ENCODE results near the gene SATB2.

Gene SATB2

DNA sequence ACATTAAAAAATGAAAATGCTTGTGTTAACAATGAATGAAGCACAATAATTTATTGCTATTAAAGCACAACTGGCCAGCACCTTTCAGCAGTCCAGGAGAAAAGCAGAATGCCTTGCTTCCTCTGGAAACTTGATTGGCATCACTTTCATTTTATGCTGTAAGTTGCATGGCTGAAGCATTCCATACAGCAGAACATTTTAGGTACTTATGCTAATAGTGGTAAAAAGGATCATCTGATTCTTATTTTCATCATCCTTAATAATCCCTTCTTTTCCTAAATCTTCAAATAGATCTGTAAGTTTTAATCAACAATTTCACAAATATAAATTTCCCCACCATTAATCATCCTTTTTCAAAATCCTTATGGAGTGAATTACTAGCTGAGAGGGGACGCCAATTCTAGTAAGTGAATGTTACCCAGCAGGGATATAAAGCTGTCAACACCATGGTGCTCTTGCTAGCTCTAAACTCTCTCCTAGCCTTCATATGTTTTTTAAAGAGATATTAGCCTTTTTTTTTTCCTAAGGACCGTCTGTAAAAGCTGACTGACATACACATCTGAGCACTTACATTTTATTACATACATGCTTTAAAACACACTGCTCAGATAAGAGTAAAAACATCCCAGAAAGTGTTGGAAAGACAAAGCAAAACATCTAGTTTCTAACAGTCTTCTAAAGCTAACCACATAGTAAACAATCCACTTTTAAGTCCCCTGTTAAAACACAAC lies 5.3 kb downstream of the SATB2 start (continued):
- TF ChIP-seq ZIC2 (tag by site-specific recombination; IDR thresholded peaks at IDR 0.05) (peak; percentile 53; the same call in 1 of the 2 replicates), ZNF138 (tag by site-specific recombination; IDR thresholded peaks at IDR 0.05; ENCODE audit: borderline replicate concordance) (no peak), ZNF394 (tag by site-specific recombination; IDR thresholded peaks at IDR 0.05; ENCODE audit: borderline replicate concordance) (no peak), ZNF155 (tag by site-specific recombination; IDR thresholded peaks at IDR 0.05) (no peak), ZNF777 (tag by site-specific recombination; IDR thresholded peaks at IDR 0.05; ENCODE audit: borderline replicate concordance) (no peak), ZBTB7A (tag by site-specific recombination; IDR thresholded peaks at IDR 0.05; ENCODE audit: low read depth) (no peak), MYNN (tag by site-specific recombination; IDR thresholded peaks at IDR 0.05; ENCODE audit: borderline replicate concordance) (no peak), ZSCAN23 (tag by site-specific recombination; IDR thresholded peaks at IDR 0.05) (no peak), RBAK (tag by site-specific recombination; IDR thresholded peaks at IDR 0.05) (no peak), HOXA7 (CRISPR knock-in tag; IDR thresholded peaks at IDR 0.05; ENCODE audit: borderline replicate concordance) (no peak), ZNF19 (tag by site-specific recombination; IDR thresholded peaks at IDR 0.05; ENCODE audit: low read depth) (no peak), ZNF132 (tag by site-specific recombination; IDR thresholded peaks at IDR 0.05; ENCODE audit: borderline replicate concordance) (no peak), TCF7L2 (IDR thresholded peaks at IDR 0.05; ENCODE audit: borderline replicate concordance, low read depth, low read length) (peak; percentile 88; the same call in 1 of the 2 replicates), ZXDB (tag by site-specific recombination; IDR thresholded peaks at IDR 0.05) (peak; percentile 28; the same call in 1 of the 2 replicates), PRDM1 (tag by site-specific recombination; IDR thresholded peaks at IDR 0.05) (peak; percentile 78), GLI2 (tag by site-specific recombination; IDR thresholded peaks at IDR 0.05; ENCODE audit: borderline replicate concordance, low read depth) (peak; percentile 33; the same call in 1 of the 2 replicates), KLF7 (tag by site-specific recombination; IDR thresholded peaks at IDR 0.05; ENCODE audit: borderline replicate concordance) (no peak), WT1 (tag by site-specific recombination; IDR thresholded peaks at IDR 0.05) (peak; percentile 20), ZNF561 (tag by site-specific recombination; IDR thresholded peaks at IDR 0.05; ENCODE audit: borderline replicate concordance) (peak; percentile 62), ZNF558 (tag by site-specific recombination; IDR thresholded peaks at IDR 0.05) (no peak), ZNF510 (tag by site-specific recombination; IDR thresholded peaks at IDR 0.05; ENCODE audit: insufficient replicate concordance) (peak; percentile 37), ZNF544 (tag by site-specific recombination; IDR thresholded peaks at IDR 0.05) (no peak), ZNF423 (tag by site-specific recombination; IDR thresholded peaks at IDR 0.05) (no peak), SP7 (tag by site-specific recombination; IDR thresholded peaks at IDR 0.05) (peak; percentile 66), ZNF843 (tag by site-specific recombination; IDR thresholded peaks at IDR 0.05) (peak; percentile 72)
- TF ChIP-seq, protein P1, sequence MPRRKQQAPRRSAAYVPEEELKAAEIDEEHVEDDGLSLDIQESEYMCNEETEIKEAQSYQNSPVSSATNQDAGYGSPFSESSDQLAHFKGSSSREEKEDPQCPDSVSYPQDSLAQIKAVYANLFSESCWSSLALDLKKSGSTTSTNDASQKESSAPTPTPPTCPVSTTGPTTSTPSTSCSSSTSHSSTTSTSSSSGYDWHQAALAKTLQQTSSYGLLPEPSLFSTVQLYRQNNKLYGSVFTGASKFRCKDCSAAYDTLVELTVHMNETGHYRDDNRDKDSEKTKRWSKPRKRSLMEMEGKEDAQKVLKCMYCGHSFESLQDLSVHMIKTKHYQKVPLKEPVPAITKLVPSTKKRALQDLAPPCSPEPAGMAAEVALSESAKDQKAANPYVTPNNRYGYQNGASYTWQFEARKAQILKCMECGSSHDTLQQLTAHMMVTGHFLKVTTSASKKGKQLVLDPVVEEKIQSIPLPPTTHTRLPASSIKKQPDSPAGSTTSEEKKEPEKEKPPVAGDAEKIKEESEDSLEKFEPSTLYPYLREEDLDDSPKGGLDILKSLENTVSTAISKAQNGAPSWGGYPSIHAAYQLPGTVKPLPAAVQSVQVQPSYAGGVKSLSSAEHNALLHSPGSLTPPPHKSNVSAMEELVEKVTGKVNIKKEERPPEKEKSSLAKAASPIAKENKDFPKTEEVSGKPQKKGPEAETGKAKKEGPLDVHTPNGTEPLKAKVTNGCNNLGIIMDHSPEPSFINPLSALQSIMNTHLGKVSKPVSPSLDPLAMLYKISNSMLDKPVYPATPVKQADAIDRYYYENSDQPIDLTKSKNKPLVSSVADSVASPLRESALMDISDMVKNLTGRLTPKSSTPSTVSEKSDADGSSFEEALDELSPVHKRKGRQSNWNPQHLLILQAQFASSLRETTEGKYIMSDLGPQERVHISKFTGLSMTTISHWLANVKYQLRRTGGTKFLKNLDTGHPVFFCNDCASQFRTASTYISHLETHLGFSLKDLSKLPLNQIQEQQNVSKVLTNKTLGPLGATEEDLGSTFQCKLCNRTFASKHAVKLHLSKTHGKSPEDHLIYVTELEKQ (tag by site-specific recombination; IDR thresholded peaks at IDR 0.05; ENCODE audit: borderline replicate concordance), result peak; percentile 11; the same call in 1 of the 2 replicates
- TF ChIP-seq, protein P2, sequence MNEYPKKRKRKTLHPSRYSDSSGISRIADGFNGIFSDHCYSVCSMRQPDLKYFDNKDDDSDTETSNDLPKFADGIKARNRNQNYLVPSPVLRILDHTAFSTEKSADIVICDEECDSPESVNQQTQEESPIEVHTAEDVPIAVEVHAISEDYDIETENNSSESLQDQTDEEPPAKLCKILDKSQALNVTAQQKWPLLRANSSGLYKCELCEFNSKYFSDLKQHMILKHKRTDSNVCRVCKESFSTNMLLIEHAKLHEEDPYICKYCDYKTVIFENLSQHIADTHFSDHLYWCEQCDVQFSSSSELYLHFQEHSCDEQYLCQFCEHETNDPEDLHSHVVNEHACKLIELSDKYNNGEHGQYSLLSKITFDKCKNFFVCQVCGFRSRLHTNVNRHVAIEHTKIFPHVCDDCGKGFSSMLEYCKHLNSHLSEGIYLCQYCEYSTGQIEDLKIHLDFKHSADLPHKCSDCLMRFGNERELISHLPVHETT (tag by site-specific recombination; IDR thresholded peaks at IDR 0.05), result no peak
- TF ChIP-seq, protein P3, sequence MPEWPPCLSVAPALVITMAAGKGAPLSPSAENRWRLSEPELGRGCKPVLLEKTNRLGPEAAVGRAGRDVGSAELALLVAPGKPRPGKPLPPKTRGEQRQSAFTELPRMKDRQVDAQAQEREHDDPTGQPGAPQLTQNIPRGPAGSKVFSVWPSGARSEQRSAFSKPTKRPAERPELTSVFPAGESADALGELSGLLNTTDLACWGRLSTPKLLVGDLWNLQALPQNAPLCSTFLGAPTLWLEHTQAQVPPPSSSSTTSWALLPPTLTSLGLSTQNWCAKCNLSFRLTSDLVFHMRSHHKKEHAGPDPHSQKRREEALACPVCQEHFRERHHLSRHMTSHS (tag by site-specific recombination; IDR thresholded peaks at IDR 0.05), result no peak
- TF ChIP-seq, protein P4, sequence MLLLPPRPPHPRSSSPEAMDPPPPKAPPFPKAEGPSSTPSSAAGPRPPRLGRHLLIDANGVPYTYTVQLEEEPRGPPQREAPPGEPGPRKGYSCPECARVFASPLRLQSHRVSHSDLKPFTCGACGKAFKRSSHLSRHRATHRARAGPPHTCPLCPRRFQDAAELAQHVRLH (tag by site-specific recombination; IDR thresholded peaks at IDR 0.05), result peak; percentile 79; the same call in 1 of the 2 replicates
- TF ChIP-seq, protein P5, sequence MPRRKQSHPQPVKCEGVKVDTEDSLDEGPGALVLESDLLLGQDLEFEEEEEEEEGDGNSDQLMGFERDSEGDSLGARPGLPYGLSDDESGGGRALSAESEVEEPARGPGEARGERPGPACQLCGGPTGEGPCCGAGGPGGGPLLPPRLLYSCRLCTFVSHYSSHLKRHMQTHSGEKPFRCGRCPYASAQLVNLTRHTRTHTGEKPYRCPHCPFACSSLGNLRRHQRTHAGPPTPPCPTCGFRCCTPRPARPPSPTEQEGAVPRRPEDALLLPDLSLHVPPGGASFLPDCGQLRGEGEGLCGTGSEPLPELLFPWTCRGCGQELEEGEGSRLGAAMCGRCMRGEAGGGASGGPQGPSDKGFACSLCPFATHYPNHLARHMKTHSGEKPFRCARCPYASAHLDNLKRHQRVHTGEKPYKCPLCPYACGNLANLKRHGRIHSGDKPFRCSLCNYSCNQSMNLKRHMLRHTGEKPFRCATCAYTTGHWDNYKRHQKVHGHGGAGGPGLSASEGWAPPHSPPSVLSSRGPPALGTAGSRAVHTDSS (tag by site-specific recombination; IDR thresholded peaks at IDR 0.05), result no peak

Measured in HEK293 (cell line).